Mesendoderm (in vitro differentiated cells): ENCODE measurements around the gene GALNT18.
A peak's percentile ranks its signal among the peaks of the same experiment; 100 is the strongest.

Experiments used
- DNase-seq: peaks from one replicate; pipeline ENCODE4 v3.0.0; 2013
- H2AK5ac ChIP-seq: 2 replicates; pipeline ENCODE4 v1.6.1; 2013; ENCODE audit warnings: low read length, inconsistent platforms
- H2BK120ac ChIP-seq: 2 replicates; pipeline ENCODE4 v1.6.1; 2013; ENCODE audit warnings: low read depth, mild to moderate bottlenecking, low read length, moderate library complexity, mixed read lengths
- H2BK15ac ChIP-seq: replicated peaks from 2 replicates; pipeline ENCODE4 v1.6.1; 2013; ENCODE audit warnings: low read depth, mild to moderate bottlenecking, moderate library complexity
- H2BK5ac ChIP-seq: 2 replicates; pipeline ENCODE4 v1.6.1; 2013; ENCODE audit warnings: low read length, inconsistent platforms
- H3K18ac ChIP-seq: 2 replicates; pipeline ENCODE4 v1.6.1; 2013; ENCODE audit warnings: mild to moderate bottlenecking, low read length, mixed read lengths
- H3K23ac ChIP-seq: one replicate; pipeline ENCODE4 v1.6.1; 2013; ENCODE audit warnings: low read length
- H3K27ac ChIP-seq: 2 replicates; pipeline ENCODE4 v1.5.1; 2013; ENCODE audit warnings: low read depth, mild to moderate bottlenecking, inconsistent platforms, low read length, moderate library complexity
- H3K27me3 ChIP-seq: 2 replicates; pipeline ENCODE4 v1.6.1; 2013; ENCODE audit warnings: low read length, control low read depth, mild to moderate bottlenecking, inconsistent platforms; ENCODE audit not compliant: insufficient read depth, poor library complexity
- H3K36me3 ChIP-seq: 2 replicates; pipeline ENCODE4 v1.6.1; 2013; ENCODE audit warnings: low read length, inconsistent platforms; ENCODE audit not compliant: control insufficient read depth, insufficient read depth
- H3K4ac ChIP-seq: one replicate; pipeline ENCODE4 v1.6.1; 2013; ENCODE audit warnings: low read depth, mild to moderate bottlenecking, low read length, moderate library complexity
- H3K4me1 ChIP-seq: 2 replicates; pipeline ENCODE4 v1.6.1; 2013; ENCODE audit warnings: low read depth, low read length, inconsistent platforms; ENCODE audit not compliant: control insufficient read depth
- H3K4me2 ChIP-seq: 2 replicates; pipeline ENCODE4 v1.6.1; 2013; ENCODE audit warnings: low read length
- H3K4me3 ChIP-seq: 2 replicates; pipeline ENCODE4 v1.5.1; 2013; ENCODE audit warnings: mild to moderate bottlenecking, low read length
- H3K56ac ChIP-seq: one replicate; pipeline ENCODE4 v1.6.1; 2013; ENCODE audit warnings: low read length
- H3K79me1 ChIP-seq: 2 replicates; pipeline ENCODE4 v1.6.1; 2013; ENCODE audit warnings: low read length, inconsistent platforms
- H3K79me2 ChIP-seq: 2 replicates; pipeline ENCODE4 v1.6.1; 2013; ENCODE audit warnings: mild to moderate bottlenecking, low read length; ENCODE audit not compliant: control insufficient read depth, insufficient read depth
- H3K9ac ChIP-seq: 2 replicates; pipeline ENCODE4 v1.6.1; 2013; ENCODE audit warnings: low read length, inconsistent platforms
- H4K5ac ChIP-seq: one replicate; pipeline ENCODE4 v1.6.1; 2013; ENCODE audit warnings: low read length
- H4K8ac ChIP-seq: one replicate; pipeline ENCODE4 v1.6.1; 2013; ENCODE audit warnings: low read depth, mild to moderate bottlenecking, control low read depth, low read length, moderate library complexity
- WGBS: extraction: QIAGEN DNeasy Blood & Tissue Kit; methylation state at CpG from one replicate; pipeline ENCODE4 v1.1.7; 2013; ENCODE audit warnings: low lambda C conversion rate, missing lambda C conversion rate; ENCODE audit not compliant: insufficient coverage; ENCODE audit errors: extremely low coverage; 5-methylcytosine and 5-hydroxymethylcytosine counted together

Gene GALNT18

DNA sequence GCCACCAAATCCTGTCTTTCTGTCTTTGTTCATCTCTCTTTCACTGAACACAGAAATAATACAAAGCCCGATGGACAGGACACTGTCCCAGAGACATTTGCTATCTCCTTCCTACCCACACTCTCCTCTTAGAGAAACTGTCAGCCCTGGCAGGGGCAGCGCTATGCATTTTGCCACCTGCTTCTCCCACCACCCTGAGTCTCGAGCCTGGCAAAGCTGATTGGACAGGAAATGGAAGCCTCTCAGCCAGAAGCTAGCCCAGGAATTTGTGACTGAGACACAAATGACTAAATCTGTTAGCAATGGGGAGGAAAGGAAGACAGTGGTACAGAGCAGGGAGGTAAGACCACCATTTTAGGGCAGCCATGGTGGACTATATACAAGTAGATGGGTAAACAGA lies 14.9 kb upstream of the GALNT18 start:
- H2BK5ac ChIP-seq, result no peak overlapping the region
- no CpG with 5 or more reads among the region's 3 CpGs for WGBS

DNA sequence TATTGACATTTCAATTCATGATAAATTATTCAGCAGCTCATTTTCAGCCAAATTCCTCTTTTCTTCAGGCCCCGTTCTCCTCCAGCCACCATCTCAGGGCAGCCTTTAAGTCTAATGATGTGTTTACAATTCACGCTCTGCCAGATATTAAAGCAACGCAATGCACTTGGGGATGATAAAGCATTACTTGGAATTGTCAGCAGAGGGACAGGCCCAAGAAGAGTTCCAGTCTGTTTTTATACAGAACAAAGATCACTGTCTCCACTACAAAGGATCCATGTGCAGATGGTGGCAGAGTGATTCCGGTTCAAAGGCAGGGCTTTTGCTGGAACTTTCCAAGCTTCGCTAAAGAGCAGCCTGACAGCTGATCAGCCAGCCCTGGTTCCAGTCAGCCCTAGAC lies 13.6 kb upstream of the GALNT18 start:
- H4K5ac ChIP-seq, result no peak overlapping the region
- H2BK120ac ChIP-seq, result no peak overlapping the region
- no CpG with 5 or more reads among the region's 5 CpGs for WGBS
- H3K9ac ChIP-seq, result no peak overlapping the region
- H3K79me2 ChIP-seq, result no peaks in the 10 kb centered on the region
- no peak overlapping the region for H3K4me2 ChIP-seq
- no peaks in the 10 kb centered on the region for H3K4me1 ChIP-seq
- no peak overlapping the region for H4K8ac ChIP-seq
- H3K27ac ChIP-seq, result no peak overlapping the region
- H3K27me3 ChIP-seq, result no peaks in the 10 kb centered on the region
- H2BK5ac ChIP-seq, result no peak overlapping the region
- H3K4ac ChIP-seq, result no peak overlapping the region
- H3K18ac ChIP-seq, result no peak overlapping the region
- no peak overlapping the region for H3K23ac ChIP-seq
- no peak overlapping the region for H3K4me3 ChIP-seq
- no peaks in the 10 kb centered on the region for H3K79me1 ChIP-seq
- H2AK5ac ChIP-seq, result no peak overlapping the region
- no peak overlapping the region for H3K56ac ChIP-seq
- no peaks in the 10 kb centered on the region for H3K36me3 ChIP-seq
- H2BK15ac ChIP-seq, result no peak overlapping the region
- DNase-seq, result no peak

More for the DNA sequence above, 14.9 kb upstream of the GALNT18 start:
- Histone ChIP-seq H3K27ac (no peak overlapping the region), H3K36me3 (no peaks in the 10 kb centered on the region), H3K79me1 (no peaks in the 10 kb centered on the region), H3K4me1 (no peaks in the 10 kb centered on the region), H3K23ac (no peak overlapping the region), H3K27me3 (no peaks in the 10 kb centered on the region), H2BK120ac (no peak overlapping the region), H3K79me2 (no peaks in the 10 kb centered on the region), H3K9ac (no peak overlapping the region), H2AK5ac (no peak overlapping the region), H2BK15ac (no peak overlapping the region), H3K18ac (no peak overlapping the region), H3K4me2 (no peak overlapping the region), H4K8ac (no peak overlapping the region), H3K4me3 (no peak overlapping the region), H4K5ac (no peak overlapping the region), H3K56ac (no peak overlapping the region), H3K4ac (no peak overlapping the region)
- peak; percentile 31 for DNase-seq

DNA sequence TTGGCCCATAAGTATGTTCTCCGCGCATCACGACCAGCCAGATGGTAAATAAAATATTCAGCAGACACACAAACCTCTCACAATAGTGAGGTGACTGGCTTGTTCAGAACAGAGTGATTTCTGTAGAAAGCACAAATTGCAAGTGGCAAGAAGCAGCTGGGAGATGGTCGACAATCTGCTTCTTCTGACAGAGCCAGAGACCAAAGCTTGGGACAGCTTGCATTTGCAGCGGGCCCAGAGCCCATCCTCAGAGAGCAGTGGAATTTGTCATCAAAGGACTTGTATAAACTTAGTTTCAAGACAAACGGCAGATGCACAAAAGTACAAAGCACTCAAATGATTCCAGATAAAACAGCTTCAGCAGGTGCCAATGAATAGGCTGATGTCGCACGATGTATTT lies 7.6 kb upstream of the GALNT18 start:
- H2BK15ac ChIP-seq, result no peak overlapping the region
- H2BK120ac ChIP-seq, result no peak overlapping the region
- no CpG with 5 or more reads among the region's 8 CpGs for WGBS
- H3K36me3 ChIP-seq, result no peaks in the 10 kb centered on the region
- no peak overlapping the region for H3K23ac ChIP-seq
- no peak overlapping the region for H3K4ac ChIP-seq
- no peaks in the 10 kb centered on the region for H3K79me2 ChIP-seq
- H3K4me2 ChIP-seq, result no peak overlapping the region
- H2AK5ac ChIP-seq, result no peak overlapping the region
- H3K27ac ChIP-seq, result no peak overlapping the region
- no peaks in the 10 kb centered on the region for H3K79me1 ChIP-seq
- no peak overlapping the region for H4K8ac ChIP-seq
- H2BK5ac ChIP-seq, result no peak overlapping the region
- no peak overlapping the region for H3K9ac ChIP-seq
- no peak overlapping the region for H4K5ac ChIP-seq
- no peak overlapping the region for H3K18ac ChIP-seq
- peaks cover 2% of the 10 kb centered on the region for H3K4me1 ChIP-seq
- no peaks in the 10 kb centered on the region for H3K27me3 ChIP-seq
- DNase-seq, result no peak
- H3K56ac ChIP-seq, result no peak overlapping the region
- no peak overlapping the region for H3K4me3 ChIP-seq

DNA sequence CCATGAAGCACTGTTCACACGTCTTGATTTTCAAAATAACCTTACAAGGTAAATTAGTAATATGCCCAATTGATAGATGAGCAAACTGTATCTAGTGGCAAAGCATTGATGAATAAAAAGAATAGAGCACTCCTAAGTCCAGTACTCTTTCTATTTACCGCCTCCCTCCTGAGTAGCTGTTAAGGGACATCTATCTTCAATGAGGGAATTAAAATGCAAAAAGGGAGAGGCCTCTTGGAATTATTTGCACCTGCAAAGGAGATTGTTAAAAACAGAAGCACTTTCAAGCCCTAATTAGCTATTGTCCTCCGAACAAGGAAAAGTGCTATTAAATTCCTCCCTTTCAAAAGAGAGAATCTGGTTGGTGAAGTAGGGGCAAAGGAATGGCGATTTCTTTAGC lies 6.8 kb upstream of the GALNT18 start:
- peaks cover 4% of the 10 kb centered on the region for H3K4me1 ChIP-seq
- no peak overlapping the region for H3K23ac ChIP-seq
- H3K27ac ChIP-seq, result no peak overlapping the region
- no CpG with 5 or more reads among the region's 4 CpGs for WGBS
- H2AK5ac ChIP-seq, result no peak overlapping the region
- H3K18ac ChIP-seq, result no peak overlapping the region
- no peak overlapping the region for H4K8ac ChIP-seq
- H2BK5ac ChIP-seq, result no peak overlapping the region
- H2BK15ac ChIP-seq, result no peak overlapping the region
- H3K4me2 ChIP-seq, result no peak overlapping the region
- no peak overlapping the region for H2BK120ac ChIP-seq
- H3K79me2 ChIP-seq, result no peaks in the 10 kb centered on the region
- no peak overlapping the region for H4K5ac ChIP-seq
- no peaks in the 10 kb centered on the region for H3K27me3 ChIP-seq
- no peak overlapping the region for H3K4ac ChIP-seq
- H3K36me3 ChIP-seq, result no peaks in the 10 kb centered on the region
- no peak overlapping the region for H3K9ac ChIP-seq
- H3K4me3 ChIP-seq, result no peak overlapping the region
- no peak for DNase-seq
- H3K79me1 ChIP-seq, result no peaks in the 10 kb centered on the region
- H3K56ac ChIP-seq, result no peak overlapping the region

DNA sequence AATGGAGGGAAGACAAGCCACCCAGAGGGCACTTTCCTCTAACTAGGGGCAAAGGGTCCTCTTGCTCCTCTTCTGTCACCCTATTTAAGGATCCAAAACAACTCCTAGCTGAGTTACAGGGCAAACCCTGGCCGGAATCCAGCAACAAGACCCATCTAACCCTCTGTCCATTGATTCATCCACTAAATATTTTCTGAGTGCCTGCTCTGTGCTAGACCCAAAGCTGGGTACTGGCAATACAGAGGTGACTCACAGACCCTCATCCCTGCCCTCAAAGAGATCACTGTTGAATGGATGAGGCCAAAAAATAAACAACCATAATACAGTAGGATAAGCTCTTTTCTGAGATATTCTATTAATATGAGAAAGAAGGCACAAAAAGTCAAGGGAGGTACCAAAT lies 4.3 kb upstream of the GALNT18 start:
- WGBS, result no CpG with 5 or more reads among the region's 1 CpG

DNA sequence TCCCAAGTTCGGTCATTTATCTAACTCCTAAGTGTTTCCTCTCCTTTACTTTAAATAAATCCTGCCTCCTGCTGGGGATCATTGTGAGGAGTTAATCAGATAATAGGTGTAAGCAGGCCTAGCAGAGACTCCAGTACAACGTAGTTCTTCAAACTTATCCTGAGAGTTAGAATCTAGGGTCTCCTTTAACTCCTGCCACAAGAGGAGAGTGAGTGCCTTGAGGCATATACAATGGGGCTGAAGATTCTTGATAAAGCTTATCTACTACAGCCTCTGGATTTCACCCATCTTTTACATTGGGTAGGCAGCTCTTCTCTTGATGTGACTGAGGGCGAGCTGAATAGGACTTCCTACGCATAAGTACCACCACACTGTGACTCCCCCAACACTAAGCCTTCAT lies 3.1 kb upstream of the GALNT18 start:
- Histone ChIP-seq H4K5ac (no peak overlapping the region), H3K23ac (no peak overlapping the region), H3K27me3 (peaks cover 6% of the 10 kb centered on the region), H2BK5ac (no peak overlapping the region), H3K9ac (no peak overlapping the region), H3K79me2 (no peaks in the 10 kb centered on the region), H3K56ac (no peak overlapping the region), H3K27ac (no peak overlapping the region), H3K4me1 (peaks cover 4% of the 10 kb centered on the region), H3K4me3 (no peak overlapping the region), H3K4me2 (no peak overlapping the region), H2BK15ac (no peak overlapping the region), H3K18ac (no peak overlapping the region), H3K79me1 (no peaks in the 10 kb centered on the region), H3K36me3 (no peaks in the 10 kb centered on the region), H2BK120ac (no peak overlapping the region), H2AK5ac (no peak overlapping the region), H4K8ac (no peak overlapping the region), H3K4ac (no peak overlapping the region)
- WGBS, result no CpG with 5 or more reads among the region's 4 CpGs
- peak; percentile 75 for DNase-seq

More for the DNA sequence above, 4.3 kb upstream of the GALNT18 start:
- Histone ChIP-seq H3K9ac (no peak overlapping the region), H3K27me3 (peaks cover under 1% of the 10 kb centered on the region), H2BK15ac (no peak overlapping the region), H2BK5ac (no peak overlapping the region), H3K79me1 (no peaks in the 10 kb centered on the region), H3K79me2 (no peaks in the 10 kb centered on the region), H3K56ac (no peak overlapping the region), H3K27ac (no peak overlapping the region), H3K23ac (no peak overlapping the region), H2AK5ac (no peak overlapping the region), H3K18ac (no peak overlapping the region), H3K4ac (no peak overlapping the region), H3K4me3 (no peak overlapping the region), H4K5ac (no peak overlapping the region), H2BK120ac (no peak overlapping the region), H3K4me2 (no peak overlapping the region), H3K4me1 (peaks cover 4% of the 10 kb centered on the region), H4K8ac (no peak overlapping the region), H3K36me3 (no peaks in the 10 kb centered on the region)
- DNase-seq, result no peak
